ENCODE measurements around the gene RPS23. TPM values are rescaled to one million over a fixed set of nuclear protein-coding genes. Genes with fewer than 3 reads are reported as not detected.

RPS23 gene
- total RNA-seq: 1,614 TPM

DNA sequence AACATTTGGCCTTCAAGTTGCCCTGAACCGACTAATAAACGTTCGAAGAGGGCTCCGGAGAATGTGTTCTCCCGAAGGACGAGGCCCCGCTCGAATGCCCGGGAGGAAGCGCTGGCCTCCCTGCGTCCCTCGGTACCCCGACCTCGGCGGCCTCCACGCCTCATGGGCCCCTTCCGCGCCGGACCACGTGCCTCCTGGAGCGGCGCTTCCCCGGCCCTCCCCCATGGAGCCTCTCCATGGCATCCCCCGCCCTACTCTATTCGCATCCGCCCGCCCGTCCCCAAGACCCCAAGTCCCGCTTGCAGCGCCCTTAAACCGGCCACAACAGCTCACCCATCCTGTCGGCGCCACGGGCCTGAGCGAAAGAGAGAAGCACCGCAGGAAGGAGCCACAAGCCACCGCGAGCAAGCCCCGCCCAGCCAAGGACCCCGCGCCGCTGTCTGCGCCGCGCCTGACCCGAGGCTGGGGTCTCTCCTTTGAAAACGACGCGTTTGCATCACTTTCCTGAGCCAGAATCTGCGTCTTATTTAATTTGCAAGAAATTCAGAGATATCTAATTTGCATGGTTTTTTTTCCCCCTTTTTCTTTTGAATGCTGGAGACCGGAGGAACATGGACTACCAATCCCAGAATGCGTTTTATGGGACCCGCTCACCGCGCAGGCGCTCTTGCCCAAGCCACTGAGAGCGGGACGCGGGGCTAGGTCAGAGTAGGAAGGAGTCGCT lies at the start of gene RPS23:
TSS of gene RPS23 (minus strand) at position 368 of the 724 bp plus-strand sequence. CDS start at position 337, 31 bp downstream.

